Activated naive CD8-positive, alpha-beta T cell treated with anti-CD3 and anti-CD28 coated beads, Interleukin-2, amount 50 U/mL, for 16 hours (primary cell): ENCODE results near the gene UST.

ENCODE experiments used
- DNase-seq: peaks from one replicate; pipeline ENCODE4 v3.0.0-alpha.2; 2020; ENCODE audit warnings: low read depth, low spot score

Gene UST

GRCh38 chr6:148803979-148804378 lies 57.1 kb downstream of the UST start:
- no peak for DNase-seq

GRCh38 chr6:148805777-148806176 lies 58.9 kb downstream of the UST start:
- DNase-seq = no peak

GRCh38 chr6:148807784-148808183 lies 61.0 kb downstream of the UST start:
- DNase-seq = no peak

- no peak for DNase-seq
Observed at GRCh38 chr6:148808786-148809304, 62.0 kb downstream of the UST start.

- no peak for DNase-seq
Observed at GRCh38 chr6:148811459-148811858, 64.6 kb downstream of the UST start.

- DNase-seq = no peak
Observed at GRCh38 chr6:148814082-148814790, 67.4 kb downstream of the UST start.

- no peak for DNase-seq
Observed at GRCh38 chr6:148814869-148815268, 68.0 kb downstream of the UST start.

- no peak for DNase-seq
Observed at GRCh38 chr6:148816117-148816516, 69.3 kb downstream of the UST start.

- DNase-seq = no peak
Observed at GRCh38 chr6:148817689-148818088, 70.9 kb downstream of the UST start.

- DNase-seq = no peak
Observed at GRCh38 chr6:148818939-148819575, 72.2 kb downstream of the UST start.

GRCh38 chr6:148819852-148820251 lies 73.0 kb downstream of the UST start:
- DNase-seq = no peak

- DNase-seq = no peak
Observed at GRCh38 chr6:148822819-148823218, 76.0 kb downstream of the UST start.

- DNase-seq = no peak
Observed at GRCh38 chr6:148824291-148824690, 77.5 kb downstream of the UST start.

- DNase-seq = no peak
Observed at GRCh38 chr6:148824960-148825359, 78.1 kb downstream of the UST start.

GRCh38 chr6:148825492-148825891 lies 78.7 kb downstream of the UST start:
- DNase-seq = no peak

GRCh38 chr6:148827416-148828045 lies 80.7 kb downstream of the UST start:
- DNase-seq = no peak

- DNase-seq = no peak
Observed at GRCh38 chr6:148828047-148828446, 81.2 kb downstream of the UST start.

GRCh38 chr6:148829415-148830101 lies 82.7 kb downstream of the UST start:
- DNase-seq = no peak

GRCh38 chr6:148830614-148831013 lies 83.8 kb downstream of the UST start:
- DNase-seq = no peak

GRCh38 chr6:148831064-148831463 lies 84.2 kb downstream of the UST start:
- no peak for DNase-seq

- no peak for DNase-seq
Observed at GRCh38 chr6:148831531-148831930, 84.7 kb downstream of the UST start.

GRCh38 chr6:148835920-148836441 lies 89.2 kb downstream of the UST start:
- no peak for DNase-seq
